ENCODE results near the gene PTGFRN. TPM values are rescaled to one million over a fixed set of nuclear protein-coding genes. Genes with fewer than 3 reads are reported as not detected.

Gene PTGFRN
- total and polyA plus RNA-seq, 2 experiments from 2014 or later = 17.4 to 32.7 TPM

- H3K27ac Mint-ChIP-seq = no peak overlapping the region
These were observed 35.9 kb upstream of the PTGFRN start for GRCh38 chr1:116873680-116874271.

DNA sequence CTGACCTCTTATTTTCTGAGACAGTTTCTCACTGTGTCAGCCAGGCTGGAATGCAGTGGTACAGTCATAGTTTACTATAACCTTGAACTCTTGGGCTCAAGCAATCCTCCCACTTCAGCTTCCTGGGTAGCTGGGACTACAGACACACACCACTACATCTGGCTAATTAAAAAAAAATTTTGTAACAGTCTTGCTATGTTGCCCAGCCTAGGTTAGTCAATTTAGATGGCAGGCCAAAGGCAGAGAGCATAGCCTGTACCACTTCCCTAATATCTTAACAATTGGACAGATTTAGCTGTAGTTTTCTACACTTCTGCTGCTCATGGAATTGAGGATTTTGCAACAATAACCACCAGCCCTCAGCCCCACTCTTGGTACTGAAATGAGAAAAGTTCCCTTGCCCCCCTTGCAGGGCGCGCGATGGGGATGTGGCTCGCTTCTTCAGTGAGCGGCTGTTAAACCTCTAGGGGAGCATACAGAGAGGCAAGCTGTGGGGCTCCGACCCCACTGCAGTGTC, 34.9 kb upstream of the PTGFRN start:
- Mint-ChIP-seq H3K4me1 (peaks cover 6% of the 10 kb centered on the region), H3K9me3 (no peaks in the 10 kb centered on the region), H3K36me3 (ENCODE audit: low read depth) (no peaks in the 10 kb centered on the region), H3K27ac (no peak overlapping the region), H3K4me3 (no peak overlapping the region), H3K27me3 (ENCODE audit: insufficient read depth, low read depth, poor library complexity) (peaks cover 4% of the 10 kb centered on the region)
- H4K20me1 ChIP-seq (replicated peaks; ENCODE audit: insufficient read depth) = no peaks in the 10 kb centered on the region
- no peak overlapping the region for H3K4me2 ChIP-seq
- H3K9me2 ChIP-seq (ENCODE audit: insufficient read depth) = no peaks in the 10 kb centered on the region
- no peaks in the 10 kb centered on the region for H3F3A ChIP-seq (replicated peaks; ENCODE audit: low read depth)
- peaks cover 39% of the 10 kb centered on the region for H3K4me1 ChIP-seq (ENCODE audit: insufficient read depth)
- DNase-seq (ENCODE audit: low spot score) (no peak), ATAC-seq (no peak)
- H2AFZ ChIP-seq = peak overlapping the region; percentile 91
- H3K79me2 ChIP-seq (replicated peaks; ENCODE audit: insufficient read depth) = no peaks in the 10 kb centered on the region
- H3K36me3 ChIP-seq (ENCODE audit: insufficient read depth) = no peaks in the 10 kb centered on the region; the same call in 1 of the 2 replicates
- H3K27ac ChIP-seq (ENCODE audit: low read depth) = no peak overlapping the region
- H3K4me3 ChIP-seq = no peak overlapping the region
- H3K27me3 ChIP-seq (ENCODE audit: insufficient read depth) = no peaks in the 10 kb centered on the region
- TF ChIP-seq POLR2AphosphoS5 (IDR thresholded peaks at IDR 0.05; ENCODE audit: low read depth) (no peak), ZNF114 (CRISPR knock-in tag; IDR thresholded peaks at IDR 0.05) (no peak), ETS1 (IDR thresholded peaks at IDR 0.05) (no peak), NANOG (IDR thresholded peaks at IDR 0.05; ENCODE audit: borderline replicate concordance) (no peak), JUNB (IDR thresholded peaks at IDR 0.05; ENCODE audit: unreplicated experiment) (no peak), REST (IDR thresholded peaks at IDR 0.05; ENCODE audit: unreplicated experiment) (no peak)

More at GRCh38 chr1:116873680-116874271, 35.9 kb upstream of the PTGFRN start:
- H4K20me1 ChIP-seq (replicated peaks; ENCODE audit: insufficient read depth) = no peaks in the 10 kb centered on the region
- H3K4me2 ChIP-seq = no peak overlapping the region
- no peak for TF ChIP-seq JUNB (IDR thresholded peaks at IDR 0.05; ENCODE audit: unreplicated experiment)
- no peak for TF ChIP-seq POLR2AphosphoS5 (IDR thresholded peaks at IDR 0.05; ENCODE audit: low read depth)
- no peak for TF ChIP-seq NANOG (IDR thresholded peaks at IDR 0.05; ENCODE audit: borderline replicate concordance)
- TF ChIP-seq ETS1 (IDR thresholded peaks at IDR 0.05) = no peak
- no peak for TF ChIP-seq CTCF (conservative IDR thresholded peaks at IDR 0.05; ENCODE audit: low read depth in 2 of 2)
- TF ChIP-seq EZH2phosphoT487 (IDR thresholded peaks at IDR 0.05; ENCODE audit: unreplicated experiment) = no peak
- H3K9me3 Mint-ChIP-seq = no peaks in the 10 kb centered on the region
- DNase-seq (ENCODE audit: low spot score) (no peak), ATAC-seq (no peak)
- no peaks in the 10 kb centered on the region for H3K79me2 ChIP-seq (replicated peaks; ENCODE audit: insufficient read depth)
- no peak overlapping the region for H3K4me3 ChIP-seq
- no peaks in the 10 kb centered on the region; the same call in 1 of the 2 replicates for H3K36me3 ChIP-seq (ENCODE audit: insufficient read depth)
- peaks cover 4% of the 10 kb centered on the region for H3K27me3 Mint-ChIP-seq (ENCODE audit: insufficient read depth, low read depth, poor library complexity)
- no peaks in the 10 kb centered on the region for H3K36me3 Mint-ChIP-seq (ENCODE audit: low read depth)
- H3K4me3 Mint-ChIP-seq = no peak overlapping the region
- no peak overlapping the region for H2AFZ ChIP-seq
- no peaks in the 10 kb centered on the region for H3F3A ChIP-seq (replicated peaks; ENCODE audit: low read depth)
- H3K9me2 ChIP-seq (ENCODE audit: insufficient read depth) = peaks cover 3% of the 10 kb centered on the region; the same call in 1 of the 2 replicates
- H3K27ac ChIP-seq (ENCODE audit: low read depth) = no peak overlapping the region
- peaks cover 6% of the 10 kb centered on the region for H3K4me1 Mint-ChIP-seq
- peaks cover 30% of the 10 kb centered on the region for H3K4me1 ChIP-seq (ENCODE audit: insufficient read depth)
- H3K27me3 ChIP-seq (ENCODE audit: insufficient read depth) = no peaks in the 10 kb centered on the region
